Measurements from ENCODE around the gene NUDT3.
"Not testable (repeated sequence)": the region's sequence is repeated elsewhere in the genome, so short reads cannot be mapped to it uniquely, and the experiment has no call there.

The NUDT3 gene

DNA sequence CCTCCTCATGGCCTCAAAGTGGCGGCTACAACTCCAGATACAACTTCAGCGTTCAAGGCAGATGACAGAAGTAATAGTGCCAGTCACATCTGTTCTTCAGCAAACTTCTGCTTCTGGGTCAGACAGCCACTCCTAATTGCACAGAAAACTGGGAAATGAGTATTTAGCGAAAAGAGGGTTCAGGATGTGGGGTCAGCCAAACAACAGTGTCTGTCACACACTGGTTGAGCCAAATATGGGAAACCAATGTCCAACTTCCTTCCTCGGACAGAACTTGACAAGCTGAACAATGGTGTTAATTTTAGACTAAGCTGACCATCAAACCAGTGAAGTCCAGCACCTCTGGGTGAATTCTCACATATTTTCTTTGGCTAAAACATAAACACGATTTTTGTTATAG lies 22.1 kb downstream of the NUDT3 start:
- DNase-seq (ENCODE audit: low read depth in 2 of 2), result no peak

DNA sequence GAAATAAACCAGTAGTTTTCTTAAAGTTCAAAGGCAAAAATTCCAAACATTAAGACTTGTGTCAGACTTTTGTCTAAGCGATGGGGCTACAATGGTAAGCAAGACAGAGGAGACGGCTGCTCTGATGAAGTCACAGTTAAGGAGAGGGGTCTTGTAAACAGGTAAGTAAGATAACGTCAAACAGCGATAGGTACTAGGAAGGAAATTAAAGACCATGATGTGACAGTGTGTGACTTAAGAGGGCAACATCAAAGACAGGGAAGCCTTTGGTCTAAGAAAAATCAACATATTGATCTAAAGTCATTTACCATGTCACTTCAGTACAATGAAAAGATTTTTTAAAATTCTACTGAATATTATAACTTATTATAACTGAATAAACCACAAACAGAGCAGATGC lies 23.1 kb downstream of the NUDT3 start:
- DNase-seq (ENCODE audit: low read depth in 2 of 2), result no peak

- no peak for DNase-seq (ENCODE audit: low read depth in 2 of 2)
Measured at GRCh38 chr6:34366639-34366921, 25.9 kb downstream of the NUDT3 start.

DNA sequence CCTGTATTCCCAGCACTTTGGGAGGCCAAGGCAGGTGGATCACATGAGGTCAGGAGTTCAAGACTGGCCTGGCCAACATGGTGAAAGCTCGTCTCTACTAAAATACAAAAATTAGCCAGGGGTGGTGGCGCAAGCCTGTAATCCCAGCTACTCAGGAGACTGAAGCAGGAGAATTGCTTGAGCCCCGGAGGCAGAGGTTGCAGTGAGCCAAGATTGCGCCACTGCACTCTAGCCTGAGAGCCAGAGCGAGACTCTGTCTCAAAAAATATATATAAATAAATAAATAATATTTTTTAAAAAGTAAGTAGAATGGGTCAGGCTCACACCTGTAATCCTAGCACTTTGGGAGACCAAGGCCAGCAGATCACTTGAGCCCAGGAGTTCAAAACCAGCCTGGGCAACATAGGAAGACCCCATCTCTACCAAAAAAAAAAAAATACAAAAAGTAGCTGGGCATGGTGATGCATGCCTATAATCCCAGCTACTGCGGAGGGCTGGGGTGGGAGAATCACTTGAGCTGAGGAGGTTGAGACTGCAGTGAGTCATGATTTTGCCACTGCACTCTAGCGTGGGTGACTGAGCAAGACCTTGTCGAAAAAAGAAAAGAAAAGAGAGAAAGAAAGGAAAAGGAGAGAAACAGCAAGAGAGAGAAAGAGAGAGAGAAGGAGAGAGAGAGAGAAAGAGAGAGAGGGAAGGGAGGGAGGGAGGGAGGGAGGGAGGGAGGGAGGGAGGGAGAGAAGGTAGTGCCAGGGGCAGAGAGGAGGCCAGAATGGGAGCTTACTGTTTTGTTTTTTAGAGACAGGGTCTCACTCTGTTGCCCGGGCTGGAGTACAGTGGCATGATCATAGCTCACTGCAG lies 26.5 kb downstream of the NUDT3 start:
- DNase-seq (ENCODE audit: low read depth in 2 of 2), result not testable (repeated sequence)

- DNase-seq (ENCODE audit: low read depth in 2 of 2), result not testable (repeated sequence)
Measured at GRCh38 chr6:34363681-34364075, 28.8 kb downstream of the NUDT3 start.

- no peak for DNase-seq (ENCODE audit: low read depth in 2 of 2)
Measured at GRCh38 chr6:34362909-34363680, 29.4 kb downstream of the NUDT3 start.

DNA sequence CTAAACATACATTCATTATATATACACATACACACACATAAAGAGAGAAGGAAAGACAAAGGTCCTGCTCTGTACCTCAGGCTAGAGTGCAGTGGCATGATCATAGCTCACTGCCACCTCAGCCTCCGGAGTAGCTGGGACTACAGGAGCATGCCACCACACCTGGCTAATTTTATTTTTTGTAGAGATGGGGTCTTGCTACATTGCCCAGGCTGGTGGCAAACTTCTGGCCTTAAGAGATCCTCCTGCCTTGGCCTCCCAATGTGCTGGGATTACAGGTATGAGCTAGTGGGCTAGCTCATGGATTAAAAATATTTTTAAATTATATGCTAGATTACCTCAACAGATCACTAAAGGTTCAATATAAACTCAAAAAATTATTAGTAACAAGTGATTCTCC lies 30.3 kb downstream of the NUDT3 start:
- DNase-seq (ENCODE audit: low read depth in 2 of 2), result no peak

- no peak for DNase-seq (ENCODE audit: low read depth in 2 of 2)
Measured at GRCh38 chr6:34360556-34360955, 31.9 kb downstream of the NUDT3 start.

GRCh38 chr6:34359418-34360158 lies 32.9 kb downstream of the NUDT3 start:
- DNase-seq (ENCODE audit: low read depth in 2 of 2), result no peak

GRCh38 chr6:34358389-34358905 lies 34.0 kb downstream of the NUDT3 start:
- no peak for DNase-seq (ENCODE audit: low read depth in 2 of 2)

- DNase-seq (ENCODE audit: low read depth in 2 of 2), result no peak
Measured at GRCh38 chr6:34357937-34358336, 34.5 kb downstream of the NUDT3 start.

GRCh38 chr6:34355889-34356288 lies 36.6 kb downstream of the NUDT3 start:
- no peak for DNase-seq (ENCODE audit: low read depth in 2 of 2)

- not testable (repeated sequence) for DNase-seq (ENCODE audit: low read depth in 2 of 2)
Measured at GRCh38 chr6:34354230-34354629, 38.2 kb downstream of the NUDT3 start.

GRCh38 chr6:34353530-34353929 lies 38.9 kb downstream of the NUDT3 start:
- DNase-seq (ENCODE audit: low read depth in 2 of 2), result not testable (repeated sequence)

DNA sequence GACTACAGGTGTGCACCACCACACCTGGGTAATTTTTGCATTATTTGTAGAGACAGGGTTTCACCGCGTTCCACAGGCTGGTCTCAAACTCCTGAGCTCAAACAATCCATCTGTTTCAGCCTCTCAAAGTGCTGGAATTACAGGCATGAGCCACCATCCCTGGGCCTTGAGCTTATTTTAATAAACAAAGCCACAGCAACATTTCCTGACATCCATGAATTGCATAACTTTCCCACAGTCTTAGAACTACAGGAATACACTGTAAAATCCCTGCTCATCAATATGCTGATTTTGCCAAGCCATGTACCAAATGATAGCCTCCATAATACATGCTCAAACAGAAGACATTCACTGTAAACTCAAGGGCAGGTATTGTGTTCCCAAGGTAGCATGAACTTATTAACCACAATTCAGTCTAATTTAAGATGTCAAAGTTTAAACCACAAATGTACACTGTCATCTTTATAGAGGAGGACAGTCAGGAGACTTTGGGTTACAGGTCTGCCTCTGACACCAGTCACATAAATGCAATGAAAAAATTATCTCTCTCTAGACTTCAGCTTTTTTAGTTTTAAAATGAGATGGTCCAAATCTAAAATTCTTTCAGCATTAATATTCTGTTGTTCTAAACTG lies 40.0 kb downstream of the NUDT3 start:
- DNase-seq (ENCODE audit: low read depth in 2 of 2), result no peak

DNA sequence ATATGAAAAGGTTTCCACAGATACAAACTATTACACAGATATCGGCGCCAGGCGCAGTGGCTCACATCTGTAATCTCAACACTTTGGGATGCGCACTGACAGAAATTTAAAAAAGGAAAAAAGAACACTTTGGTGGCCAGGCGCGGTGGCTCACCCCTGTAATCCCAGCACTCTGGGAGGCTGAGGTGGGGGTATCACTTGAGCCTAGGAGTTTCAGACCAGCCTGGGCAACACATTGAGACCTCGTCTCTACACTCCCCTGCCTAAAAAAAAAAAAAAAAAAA lies 41.6 kb downstream of the NUDT3 start:
- DNase-seq (ENCODE audit: low read depth in 2 of 2), result no peak

GRCh38 chr6:34350137-34350933 lies 42.1 kb downstream of the NUDT3 start:
- DNase-seq (ENCODE audit: low read depth in 2 of 2), result no peak

GRCh38 chr6:34349211-34349610 lies 43.3 kb downstream of the NUDT3 start:
- DNase-seq (ENCODE audit: low read depth in 2 of 2), result no peak

- no peak for DNase-seq (ENCODE audit: low read depth in 2 of 2)
Measured at GRCh38 chr6:34347303-34347702, 45.2 kb downstream of the NUDT3 start.

- no peak for DNase-seq (ENCODE audit: low read depth in 2 of 2)
Measured at GRCh38 chr6:34346175-34347119, 46.0 kb downstream of the NUDT3 start.
